Kidney (tissue), 14 donors: ENCODE results near the gene SLC38A11. TPM values are rescaled to one million over a fixed set of nuclear protein-coding genes. Genes with fewer than 3 reads are reported as not detected.

Experiments
- DNase-seq, 5 donors: peaks; one replicate each; pipeline ENCODE4 v3.0.0-alpha.2; 2013 to 2020
- FAIRE-seq: peaks from 2 replicates; lab custom pipeline; 2012; peaks lifted over from hg19 to GRCh38; lab: Jason Lieb, UNC
- H3K27ac ChIP-seq, 2 donors: one replicate each; pipeline ENCODE4 v1.7.0; 2013; ENCODE audit warnings: low read depth in 2 of 2, low read length in 2 of 2, inconsistent platforms in 1 of 2
- H3K27me3 ChIP-seq: one replicate; pipeline ENCODE4 v1.7.1; 2013; ENCODE audit warnings: low read length, inconsistent platforms; ENCODE audit not compliant: control insufficient read depth, insufficient read depth
- H3K36me3 ChIP-seq, 3 donors: one replicate each; pipeline versions ENCODE4 v1.7.0 to v1.7.1; 2013; ENCODE audit warnings: low read length in 3 of 3, control low read depth in 1 of 3, inconsistent platforms in 1 of 3; ENCODE audit not compliant: insufficient read depth in 3 of 3, control insufficient read depth in 2 of 3
- H3K4me1 ChIP-seq, 3 donors: one replicate each; pipeline versions ENCODE4 v1.7.0 to v1.7.1; 2013; ENCODE audit warnings: low read length in 3 of 3, inconsistent platforms in 1 of 3, low read depth in 1 of 3; ENCODE audit not compliant: control insufficient read depth in 2 of 3, insufficient read depth in 2 of 3
- H3K4me3 ChIP-seq, 3 donors: one replicate each; pipeline versions ENCODE4 v1.7.0 to v1.8.1; 2013; ENCODE audit warnings: low read length in 3 of 3, control low read depth in 1 of 3, inconsistent platforms in 1 of 3
- H3K9ac ChIP-seq, 3 donors: one replicate each; pipeline versions ENCODE4 v1.7.0 to v1.7.1; 2013; ENCODE audit warnings: low read length in 3 of 3, control low read depth in 1 of 3, inconsistent platforms in 1 of 3
- H3K9me3 ChIP-seq, 3 donors: one replicate each; pipeline versions ENCODE4 v1.7.0 to v1.7.1; 2013; ENCODE audit warnings: low read length in 3 of 3, control low read depth in 1 of 3, inconsistent platforms in 1 of 3; ENCODE audit not compliant: control insufficient read depth in 2 of 3, insufficient read depth in 1 of 3
- CTCF ChIP-seq: IDR thresholded peaks from 3 replicates; pipeline ENCODE4 v1.5.1; 2012; ENCODE audit warnings: mild to moderate bottlenecking, moderate library complexity, borderline replicate concordance; ENCODE audit not compliant: insufficient read depth; ENCODE audit errors: extremely low read depth
- intact Hi-C: fragments of 100-400 bp; cut with DNase I; formaldehyde crosslinking; loops from one replicate; pipeline ENCODE4 v1.11.1; 2022
- polyA plus RNA-seq: library from polyadenylated mRNA; stranded (reverse); fragments of 350-450 nt; fragmentation: Illumina TruSeq; extraction: RNeasy Lipid Tissue Mini Kit (QIAGEN cat#74804); gene quantifications from one replicate; pipeline ENCODE4 v1.2.3, GENCODE V29; 2014; ENCODE audit warnings: low read depth, low replicate concordance; ENCODE audit not compliant: insufficient read depth
- total RNA-seq: library from RNA; stranded (reverse); fragmentation: NEBNext Ultra II Directional; extraction: Animal tissue kit (Norgen Biotek cat#: 25700); gene quantifications from one replicate; pipeline ENCODE4 v1.2.1, GENCODE V29; 2021
- donor health status: control.
- donor health status: control.
- donor health status: control.
- donor health status: control.
- donor health status: control.
- donor health status: DM: yes; HTN: yes; CAD: no.
- donor health status: Normal renal cell carcinoma (clear cell type).

Gene SLC38A11
- total and polyA plus RNA-seq, 2 donors from 2014 or later, result 6.5 to 20.0 TPM

- Histone ChIP-seq H3K36me3 (no peaks in the 10 kb centered on the region), H3K4me1 (peaks cover 0 to 4% (median 2%) of the 10 kb centered on the region in 3 donors), H3K4me3 (no peak overlapping the region), H3K9me3 (no peaks in the 10 kb centered on the region), H3K27ac (no peak overlapping the region), H3K9ac (no peak overlapping the region), H3K27me3 (no peaks in the 10 kb centered on the region)
- no peak for TF ChIP-seq CTCF
- FAIRE-seq, result no peak
- intact Hi-C loops, result no loop called here
- DNase-seq, result no peak
Measured at GRCh38 chr2:164932377-164932776, 22.9 kb downstream of the SLC38A11 start.

GRCh38 chr2:164928101-164928673, 27.1 kb downstream of the SLC38A11 start:
- Histone ChIP-seq H3K4me1 (no peaks in the 10 kb centered on the region), H3K36me3 (no peaks in the 10 kb centered on the region), H3K9ac (no peak overlapping the region), H3K27me3 (no peaks in the 10 kb centered on the region), H3K27ac (no peak overlapping the region), H3K4me3 (no peak overlapping the region), H3K9me3 (no peaks in the 10 kb centered on the region)
- intact Hi-C loops, result no loop called here
- FAIRE-seq, result no peak
- TF ChIP-seq CTCF, result no peak
- DNase-seq, result no peak

GRCh38 chr2:164922134-164922533, 33.2 kb downstream of the SLC38A11 start:
- no peak overlapping the region for H3K9ac ChIP-seq
- no peaks in the 10 kb centered on the region for H3K36me3 ChIP-seq
- intact Hi-C loops, result no loop called here
- peaks cover 0 to 8% (median 0%) of the 10 kb centered on the region in 3 donors for H3K4me1 ChIP-seq
- H3K27ac ChIP-seq, result no peak overlapping the region
- no peaks in the 10 kb centered on the region for H3K27me3 ChIP-seq
- DNase-seq (no peak), FAIRE-seq (no peak)
- H3K9me3 ChIP-seq, result no peaks in the 10 kb centered on the region
- no peak overlapping the region for H3K4me3 ChIP-seq
- TF ChIP-seq CTCF, result no peak

GRCh38 chr2:164920430-164920829, 34.9 kb downstream of the SLC38A11 start:
- Histone ChIP-seq H3K9ac (no peak overlapping the region), H3K27ac (no peak overlapping the region), H3K9me3 (no peaks in the 10 kb centered on the region), H3K4me1 (peaks cover 0 to 11% (median 0%) of the 10 kb centered on the region in 3 donors), H3K27me3 (no peaks in the 10 kb centered on the region), H3K36me3 (no peaks in the 10 kb centered on the region), H3K4me3 (no peak overlapping the region)
- FAIRE-seq, result no peak
- no peak for TF ChIP-seq CTCF
- DNase-seq, result no peak
- intact Hi-C loops, result no loop called here
